NCI-H2029 (cell line): Measurements from ENCODE around the gene SHROOM3.
"Not testable (repeated sequence)": the region's sequence is repeated elsewhere in the genome, so short reads cannot be mapped to it uniquely, and the experiment has no call there.

Experiments
- DNase-seq: peaks from one replicate; lab custom pipeline; 2025; lab: John Stamatoyannopoulos, UW

SHROOM3 gene

DNA sequence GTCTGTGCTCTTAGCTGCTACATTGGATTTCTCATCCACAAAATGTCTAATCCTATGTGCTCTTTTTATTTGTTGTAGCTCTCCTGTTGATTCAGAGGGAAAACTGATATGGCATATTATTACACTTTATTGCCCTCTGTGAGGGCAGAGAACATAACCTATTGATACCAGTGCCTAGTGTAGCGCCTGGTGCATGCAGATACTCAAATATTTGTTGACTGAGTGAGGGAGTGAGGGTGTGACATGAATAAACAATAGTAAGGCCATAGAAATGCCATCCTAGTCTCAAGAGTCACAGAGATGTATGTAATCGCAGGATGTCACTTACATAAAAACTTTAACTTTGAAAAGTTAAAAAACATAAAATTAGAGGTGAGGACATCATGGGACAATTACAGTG, 159.1 kb downstream of the SHROOM3 start:
- peak; percentile 7 for DNase-seq

DNA sequence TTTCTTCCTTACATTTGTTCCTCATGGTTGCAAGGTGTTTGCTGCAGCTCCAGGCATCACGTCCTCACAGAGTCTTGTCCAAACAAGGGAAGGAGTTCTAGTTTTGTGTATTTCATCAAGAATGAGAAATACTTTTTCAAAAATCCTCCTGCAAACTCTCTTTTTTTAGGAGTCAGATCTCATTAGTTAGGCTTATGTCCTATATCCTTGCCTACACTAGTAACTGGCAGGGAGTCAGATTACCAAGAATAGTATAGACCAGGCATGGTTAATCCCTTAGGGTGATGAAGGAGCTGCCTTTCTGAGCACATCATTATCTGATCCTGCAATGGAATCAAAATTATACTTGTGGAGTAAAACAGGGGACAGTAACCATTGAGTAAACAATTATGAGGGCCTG, 160.4 kb downstream of the SHROOM3 start:
- no peak for DNase-seq

DNA sequence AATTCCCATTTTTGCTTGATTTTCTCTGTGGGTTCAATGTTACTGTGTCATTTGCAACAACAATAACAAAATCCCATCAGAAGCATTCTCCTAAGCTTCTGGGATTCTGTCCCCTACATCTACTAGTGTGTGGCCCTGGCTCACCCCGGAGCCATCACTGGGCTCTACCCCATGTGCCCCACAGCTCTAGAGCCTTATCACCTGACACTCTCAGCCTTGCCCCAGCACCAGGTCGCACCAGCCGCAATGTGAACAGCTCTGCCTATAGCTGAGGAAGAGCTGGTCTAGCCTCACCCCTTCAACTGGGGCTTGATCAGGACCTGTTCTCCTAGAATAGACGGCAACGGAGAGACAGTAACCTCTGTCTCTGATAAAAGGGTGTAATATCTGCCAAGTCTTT, 161.7 kb downstream of the SHROOM3 start:
- no peak for DNase-seq

DNA sequence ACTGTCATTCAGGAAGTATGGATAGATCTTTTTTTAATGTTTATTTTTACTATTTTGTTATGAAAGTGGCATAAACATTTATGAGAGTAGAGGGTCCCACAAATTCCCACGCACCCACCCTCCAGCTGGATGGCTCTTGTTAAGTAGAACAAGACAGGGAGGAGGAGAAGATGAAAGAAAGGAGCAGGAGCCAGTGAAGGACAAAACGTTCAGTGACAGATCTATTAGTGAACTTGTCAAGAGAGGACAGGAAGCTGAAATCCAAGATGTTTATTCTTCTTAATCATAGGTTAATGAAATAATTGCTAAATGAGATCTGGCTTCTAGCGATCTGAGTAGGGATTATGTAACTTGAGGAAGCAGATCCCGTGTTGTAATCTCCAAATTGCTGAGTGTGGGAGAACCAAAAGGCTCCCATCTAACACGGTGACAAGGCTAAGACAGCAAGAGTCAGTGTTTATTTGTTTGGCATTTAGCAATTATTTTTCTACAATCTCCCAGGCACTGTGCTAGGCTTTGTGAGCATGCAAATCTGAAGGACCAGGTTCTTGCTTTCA, 162.5 kb downstream of the SHROOM3 start:
- DNase-seq, result no peak

DNA sequence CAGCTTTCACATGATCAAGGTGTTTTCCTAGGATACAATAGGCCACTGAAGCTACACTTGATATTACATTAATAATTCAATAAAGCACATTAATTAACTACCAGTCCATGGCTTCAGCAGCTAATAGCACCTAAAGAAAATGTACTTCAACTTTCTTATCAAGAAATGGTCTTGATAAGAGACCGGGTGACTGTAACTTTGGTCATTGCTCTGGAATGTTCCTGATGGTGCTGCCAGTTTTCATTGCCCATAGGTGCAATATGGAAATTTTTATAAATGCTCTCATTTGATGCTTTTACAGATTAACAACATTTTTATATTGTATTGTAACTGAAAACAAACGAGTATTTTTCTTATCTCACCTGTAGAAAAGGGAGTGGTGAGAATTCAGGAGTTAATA, 165.4 kb downstream of the SHROOM3 start:
- DNase-seq, result no peak

- DNase-seq, result no peak
These were observed 166.8 kb downstream of the SHROOM3 start for GRCh38 chr4:76601791-76602190.

DNA sequence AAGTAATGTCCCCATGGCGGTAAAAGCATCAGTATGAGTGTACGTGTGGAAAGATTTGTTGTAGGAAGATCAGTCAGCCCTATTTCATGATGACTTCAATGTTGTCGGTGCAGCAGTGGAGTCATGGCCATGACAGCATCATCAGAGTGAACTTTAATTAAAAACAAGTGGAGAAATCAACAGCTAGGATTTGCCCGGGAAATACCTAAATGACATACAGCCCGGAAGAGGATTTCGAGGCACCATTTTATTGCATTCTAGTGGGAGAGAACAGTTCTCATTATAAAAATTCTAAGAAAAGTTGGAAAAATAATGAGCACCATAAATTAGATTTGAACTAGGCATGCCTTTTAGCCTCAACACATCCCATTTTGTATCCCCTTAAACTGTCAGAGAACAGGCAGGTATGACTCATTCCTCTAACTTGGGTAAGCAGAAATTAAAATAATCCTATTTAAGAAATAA, 170.1 kb downstream of the SHROOM3 start:
- DNase-seq, result no peak

DNA sequence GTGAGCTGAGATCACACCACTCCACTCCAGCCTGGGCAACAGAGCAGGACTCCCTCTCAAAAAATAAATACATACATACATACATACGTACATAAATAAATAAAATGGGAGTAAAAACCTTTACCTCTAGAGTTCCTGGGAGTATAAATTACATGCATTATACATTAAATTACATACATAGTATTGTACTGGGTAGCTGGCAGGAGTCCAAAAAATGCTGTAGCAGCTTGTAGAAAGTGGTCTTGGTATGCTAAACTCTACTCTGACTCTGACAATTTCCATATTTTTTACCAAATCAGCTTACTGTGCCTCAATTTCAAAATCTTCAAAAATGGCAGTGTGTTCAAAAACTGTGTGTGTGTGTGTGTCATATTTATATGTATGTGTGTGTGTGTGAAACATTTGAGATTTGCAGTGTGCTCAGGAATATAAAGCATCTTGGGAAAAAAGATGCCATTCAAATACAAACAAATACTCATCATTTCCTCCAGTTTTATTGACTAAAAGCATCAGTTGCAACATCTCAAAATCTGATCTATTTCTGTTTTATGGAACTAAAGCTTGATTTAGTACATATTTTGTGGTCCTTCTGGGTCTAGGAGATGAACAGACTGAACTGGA, 171.7 kb downstream of the SHROOM3 start:
- no peak for DNase-seq

DNA sequence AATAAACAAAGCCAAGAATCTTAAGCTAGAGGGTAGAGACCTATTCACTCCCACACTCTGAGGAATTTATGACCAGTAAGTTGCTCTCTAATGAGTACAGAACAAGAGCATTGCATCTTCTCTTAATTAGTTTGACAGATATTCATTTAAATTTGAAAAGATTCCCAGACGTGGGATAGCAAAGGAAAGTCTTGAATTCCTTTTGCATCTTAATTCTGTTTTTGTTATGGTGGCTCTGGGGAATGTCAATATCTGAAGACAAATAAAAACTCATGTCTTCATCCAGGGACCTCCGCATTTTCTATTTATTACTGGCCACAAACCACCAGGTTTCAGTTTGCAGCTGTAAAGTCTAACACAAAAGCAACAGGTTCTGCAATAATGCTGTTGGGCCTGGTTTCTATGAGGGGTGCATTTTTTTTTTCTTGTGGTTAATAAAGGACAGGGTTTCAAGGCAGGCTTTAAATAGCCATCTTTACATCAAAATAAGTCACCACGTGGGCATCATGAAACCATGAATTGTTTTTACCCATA, 172.3 kb downstream of the SHROOM3 start:
- no peak for DNase-seq

DNA sequence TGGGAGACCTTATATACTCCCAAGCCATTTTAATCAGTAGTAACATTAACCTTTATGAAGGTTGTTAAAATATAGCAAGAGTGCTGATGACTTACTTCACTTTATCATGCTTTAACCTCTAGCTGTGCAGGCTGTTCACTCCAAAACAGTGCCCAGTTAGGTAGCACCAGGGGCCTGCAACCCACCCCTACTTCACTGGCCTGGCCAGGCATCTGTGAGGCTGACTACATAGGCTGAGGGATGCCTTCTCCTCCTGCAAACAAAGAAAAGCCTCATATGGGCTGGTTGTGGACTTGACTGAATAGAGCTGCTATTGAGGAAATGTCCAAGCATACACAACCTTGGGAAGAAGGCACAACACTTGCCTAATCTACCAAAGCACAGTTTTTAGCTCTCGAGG, 172.8 kb downstream of the SHROOM3 start:
- no peak for DNase-seq

- DNase-seq, result not testable (repeated sequence)
These were observed 173.5 kb downstream of the SHROOM3 start for GRCh38 chr4:76608549-76608948.

GRCh38 chr4:76610751-76611547, 175.9 kb downstream of the SHROOM3 start:
- DNase-seq, result no peak

GRCh38 chr4:76611616-76612207, 176.7 kb downstream of the SHROOM3 start:
- no peak for DNase-seq

- DNase-seq, result no peak
These were observed 179.6 kb downstream of the SHROOM3 start for GRCh38 chr4:76614589-76614988.

GRCh38 chr4:76615999-76616398, 181.0 kb downstream of the SHROOM3 start:
- no peak for DNase-seq

- no peak for DNase-seq
These were observed 181.5 kb downstream of the SHROOM3 start for GRCh38 chr4:76616526-76616925.

DNA sequence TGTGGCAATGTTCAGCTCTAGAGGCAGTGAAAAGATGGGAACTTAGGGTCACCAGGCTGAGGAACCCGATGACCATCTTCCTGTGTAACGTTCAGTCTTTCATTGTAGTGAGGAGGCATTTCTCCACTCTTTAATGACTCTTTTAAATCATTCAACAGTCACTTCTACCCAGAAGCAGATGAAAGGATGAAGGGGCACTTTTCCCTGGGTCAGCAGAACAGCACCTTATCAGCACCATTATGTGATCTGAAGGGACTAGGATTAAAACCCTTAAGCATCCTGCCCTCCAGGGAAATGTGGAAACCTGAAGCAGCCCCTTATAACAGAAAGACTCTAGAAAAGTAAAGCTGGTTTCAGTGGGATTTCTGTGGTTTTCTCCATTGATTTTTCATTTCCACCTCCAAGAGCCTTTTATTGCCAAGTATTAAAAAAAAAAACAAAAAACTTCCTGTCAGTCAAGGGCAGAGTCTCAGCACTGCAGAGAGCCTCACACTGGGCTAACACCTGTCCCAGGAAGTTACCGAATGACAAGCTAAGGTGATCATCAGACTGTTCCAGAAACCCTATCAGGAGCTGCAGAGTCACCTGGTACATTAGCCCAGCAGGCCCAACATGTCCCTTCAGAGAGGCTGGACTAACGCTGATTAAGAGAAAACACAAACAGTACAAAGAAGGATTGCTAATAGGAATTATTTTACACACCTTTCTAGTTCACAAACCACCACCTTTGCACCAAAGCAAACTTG, 185.9 kb downstream of the SHROOM3 start:
- peak; percentile 11 for DNase-seq

GRCh38 chr4:76622126-76622525, 187.1 kb downstream of the SHROOM3 start:
- no peak for DNase-seq

- DNase-seq, result no peak
These were observed 187.7 kb downstream of the SHROOM3 start for GRCh38 chr4:76622717-76623116.

GRCh38 chr4:76623217-76624045, 188.4 kb downstream of the SHROOM3 start:
- DNase-seq, result no peak

- no peak for DNase-seq
These were observed 189.2 kb downstream of the SHROOM3 start for GRCh38 chr4:76624241-76624681.
